Neural crest cell (in vitro differentiated cells): ENCODE data around the gene MRI1. TPM values are rescaled to one million over a fixed set of nuclear protein-coding genes. Genes with fewer than 3 reads are reported as not detected.

ENCODE experiments used
- DNase-seq: peaks from one replicate; pipeline ENCODE4 v3.0.0; 2021; ENCODE audit warnings: low read depth, mixed read lengths, low spot score
- H3K27ac Mint-ChIP-seq: one replicate; pipeline ENCODE4 v1.8.0; 2021; ENCODE audit warnings: mild to moderate bottlenecking, mixed read lengths; ENCODE audit not compliant: unreplicated experiment
- H3K27me3 Mint-ChIP-seq: 2 replicates; pipeline ENCODE4 v1.8.0; 2021; ENCODE audit warnings: low read depth, mild to moderate bottlenecking, mixed read lengths
- H3K36me3 Mint-ChIP-seq: 2 replicates; pipeline ENCODE4 v1.8.0; 2021; ENCODE audit warnings: low read depth, mild to moderate bottlenecking, mixed read lengths
- H3K4me1 Mint-ChIP-seq: 2 replicates; pipeline ENCODE4 v1.8.0; 2021; ENCODE audit warnings: mixed read lengths
- H3K4me3 Mint-ChIP-seq: one replicate; pipeline ENCODE4 v1.8.0; 2021; ENCODE audit warnings: mild to moderate bottlenecking, mixed read lengths
- H3K9me3 Mint-ChIP-seq: 2 replicates; pipeline ENCODE4 v1.8.0; 2021; ENCODE audit warnings: mixed read lengths
- CTCF ChIP-seq: fragments of 200-600 bp; sonication (generic); conservative IDR thresholded peaks from 2 replicates; pipeline ENCODE4 v1.5.0; 2021; ENCODE audit warnings: antibody characterized with exemption, mild to moderate bottlenecking
- total RNA-seq: library from RNA; stranded (reverse); gene quantifications from 2 replicates; pipeline ENCODE4 v1.2.1, GENCODE V29; 2021

Gene MRI1
- total RNA-seq, 1 donor from 2014 or later, result 24.0 TPM

GRCh38 chr19:13795595-13796300 lies 31.4 kb downstream of the MRI1 start:
- no peak for DNase-seq
- no peaks in the 10 kb centered on the region for H3K9me3 Mint-ChIP-seq
- no peak overlapping the region for H3K27ac Mint-ChIP-seq
- no peaks in the 10 kb centered on the region for H3K27me3 Mint-ChIP-seq
- peak overlapping the region; percentile 98 for H3K4me3 Mint-ChIP-seq
- no peak for TF ChIP-seq CTCF
- H3K36me3 Mint-ChIP-seq, result no peaks in the 10 kb centered on the region
- peaks cover 23% of the 10 kb centered on the region for H3K4me1 Mint-ChIP-seq

DNA sequence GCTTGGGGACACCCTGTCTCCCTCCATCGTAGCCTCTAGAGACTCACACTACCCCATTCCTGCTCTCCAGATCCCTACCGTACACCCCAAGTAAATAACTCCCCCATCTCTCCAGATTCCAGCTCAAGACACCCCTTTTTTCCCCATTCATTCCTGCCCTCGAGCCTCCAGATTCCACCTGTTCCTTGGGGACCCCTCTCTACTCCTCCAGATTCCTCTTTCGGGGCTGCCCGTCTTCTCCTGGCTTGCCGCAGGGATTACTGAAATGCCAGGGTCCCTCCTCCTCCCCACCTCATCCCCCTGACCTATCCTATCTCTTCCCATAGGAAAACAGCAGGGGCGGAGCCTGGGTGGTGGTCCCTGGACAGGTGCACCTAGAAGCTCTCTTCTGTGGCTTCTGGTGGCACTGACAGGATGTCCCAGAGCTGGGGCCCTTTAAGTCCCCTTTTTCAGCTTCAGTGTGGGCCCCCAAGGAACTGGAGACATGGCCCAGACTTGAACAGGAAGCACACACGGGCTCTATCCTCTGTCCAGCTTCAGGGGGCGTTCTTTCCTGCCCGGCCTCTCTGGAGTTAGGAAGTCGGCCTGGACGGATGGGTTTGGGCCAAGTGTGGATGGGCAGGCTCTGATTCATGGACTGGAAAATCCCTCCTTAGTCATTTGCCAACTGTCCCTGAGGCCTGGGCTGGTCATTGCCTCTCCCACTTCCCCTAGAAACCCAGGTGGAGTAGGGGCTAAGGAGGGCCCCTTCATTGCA lies 32.2 kb downstream of the MRI1 start:
- no peak for TF ChIP-seq CTCF
- H3K27me3 Mint-ChIP-seq, result no peaks in the 10 kb centered on the region
- peaks cover 23% of the 10 kb centered on the region for H3K4me1 Mint-ChIP-seq
- peaks cover 5% of the 10 kb centered on the region for H3K36me3 Mint-ChIP-seq
- no peaks in the 10 kb centered on the region for H3K9me3 Mint-ChIP-seq
- H3K27ac Mint-ChIP-seq, result peak overlapping the region; percentile 75
- DNase-seq, result no peak
- peak overlapping the region; percentile 89 for H3K4me3 Mint-ChIP-seq

GRCh38 chr19:13797058-13797440 lies 32.7 kb downstream of the MRI1 start:
- no peak overlapping the region for H3K27ac Mint-ChIP-seq

GRCh38 chr19:13797870-13798269 lies 33.5 kb downstream of the MRI1 start:
- Mint-ChIP-seq H3K4me3 (peak overlapping the region; percentile 80), H3K27me3 (no peaks in the 10 kb centered on the region), H3K27ac (no peak overlapping the region), H3K36me3 (peaks cover 7% of the 10 kb centered on the region), H3K4me1 (peaks cover 23% of the 10 kb centered on the region), H3K9me3 (no peaks in the 10 kb centered on the region)
- no peak for DNase-seq
- no peak for TF ChIP-seq CTCF

More at GRCh38 chr19:13797058-13797440, 32.7 kb downstream of the MRI1 start:
- H3K36me3 Mint-ChIP-seq, result peaks cover 5% of the 10 kb centered on the region
- H3K4me1 Mint-ChIP-seq, result peaks cover 23% of the 10 kb centered on the region
- no peak for TF ChIP-seq CTCF
- H3K27me3 Mint-ChIP-seq, result no peaks in the 10 kb centered on the region
- peak overlapping the region; percentile 89 for H3K4me3 Mint-ChIP-seq
- no peaks in the 10 kb centered on the region for H3K9me3 Mint-ChIP-seq
- no peak for DNase-seq

GRCh38 chr19:13799669-13800068 lies 35.3 kb downstream of the MRI1 start:
- Mint-ChIP-seq H3K4me3 (no peak overlapping the region), H3K36me3 (peaks cover 7% of the 10 kb centered on the region), H3K9me3 (no peaks in the 10 kb centered on the region), H3K27ac (no peak overlapping the region), H3K4me1 (peaks cover 14% of the 10 kb centered on the region), H3K27me3 (no peaks in the 10 kb centered on the region)
- no peak for TF ChIP-seq CTCF
- no peak for DNase-seq
